ENCODE data around the gene SYNPO2.

DNA sequence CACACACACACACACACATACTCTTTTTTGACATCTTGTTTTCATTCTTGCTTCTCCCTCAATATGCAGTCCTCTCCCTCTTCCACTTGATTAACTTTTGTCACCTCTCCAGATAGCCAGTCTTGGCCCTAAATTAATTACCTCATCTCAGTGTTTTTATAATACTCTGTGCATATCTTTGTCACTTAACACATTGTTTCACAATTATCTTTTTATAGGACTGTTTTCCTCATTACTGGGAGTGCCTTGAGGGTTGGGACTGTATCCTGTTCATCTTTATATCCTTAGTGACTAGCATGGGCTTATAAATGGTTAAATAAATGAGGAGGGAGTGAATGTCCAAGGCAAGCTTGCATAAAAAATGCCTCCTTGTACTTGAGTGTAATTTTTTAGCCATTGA lies 33.1 kb downstream of the SYNPO2 start:
- TF ChIP-seq, protein P1, sequence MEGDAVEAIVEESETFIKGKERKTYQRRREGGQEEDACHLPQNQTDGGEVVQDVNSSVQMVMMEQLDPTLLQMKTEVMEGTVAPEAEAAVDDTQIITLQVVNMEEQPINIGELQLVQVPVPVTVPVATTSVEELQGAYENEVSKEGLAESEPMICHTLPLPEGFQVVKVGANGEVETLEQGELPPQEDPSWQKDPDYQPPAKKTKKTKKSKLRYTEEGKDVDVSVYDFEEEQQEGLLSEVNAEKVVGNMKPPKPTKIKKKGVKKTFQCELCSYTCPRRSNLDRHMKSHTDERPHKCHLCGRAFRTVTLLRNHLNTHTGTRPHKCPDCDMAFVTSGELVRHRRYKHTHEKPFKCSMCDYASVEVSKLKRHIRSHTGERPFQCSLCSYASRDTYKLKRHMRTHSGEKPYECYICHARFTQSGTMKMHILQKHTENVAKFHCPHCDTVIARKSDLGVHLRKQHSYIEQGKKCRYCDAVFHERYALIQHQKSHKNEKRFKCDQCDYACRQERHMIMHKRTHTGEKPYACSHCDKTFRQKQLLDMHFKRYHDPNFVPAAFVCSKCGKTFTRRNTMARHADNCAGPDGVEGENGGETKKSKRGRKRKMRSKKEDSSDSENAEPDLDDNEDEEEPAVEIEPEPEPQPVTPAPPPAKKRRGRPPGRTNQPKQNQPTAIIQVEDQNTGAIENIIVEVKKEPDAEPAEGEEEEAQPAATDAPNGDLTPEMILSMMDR (IDR thresholded peaks at IDR 0.05), result no peak
- TF ChIP-seq POLR2A (IDR thresholded peaks at IDR 0.05), result no peak

Data from vagina (tissue), 2 donors.